HG03575 (cell line): ENCODE data around the gene SOCS3.
"Not testable (repeated sequence)": the region's sequence is repeated elsewhere in the genome, so short reads cannot be mapped to it uniquely, and the experiment has no call there.

Experiments
- ATAC-seq: cut with Tn5 transposase; IDR thresholded peaks from one replicate; pipeline ENCODE4 v1.9.1; 2021; ENCODE audit not compliant: unreplicated experiment, insufficient number of reproducible peaks, low FRiP score; ENCODE audit errors: extremely low read depth

Gene SOCS3

GRCh38 chr17:78317794-78318400 lies 42.0 kb downstream of the SOCS3 start:
- no peak for ATAC-seq

GRCh38 chr17:78316867-78317789 lies 42.7 kb downstream of the SOCS3 start:
- no peak for ATAC-seq

DNA sequence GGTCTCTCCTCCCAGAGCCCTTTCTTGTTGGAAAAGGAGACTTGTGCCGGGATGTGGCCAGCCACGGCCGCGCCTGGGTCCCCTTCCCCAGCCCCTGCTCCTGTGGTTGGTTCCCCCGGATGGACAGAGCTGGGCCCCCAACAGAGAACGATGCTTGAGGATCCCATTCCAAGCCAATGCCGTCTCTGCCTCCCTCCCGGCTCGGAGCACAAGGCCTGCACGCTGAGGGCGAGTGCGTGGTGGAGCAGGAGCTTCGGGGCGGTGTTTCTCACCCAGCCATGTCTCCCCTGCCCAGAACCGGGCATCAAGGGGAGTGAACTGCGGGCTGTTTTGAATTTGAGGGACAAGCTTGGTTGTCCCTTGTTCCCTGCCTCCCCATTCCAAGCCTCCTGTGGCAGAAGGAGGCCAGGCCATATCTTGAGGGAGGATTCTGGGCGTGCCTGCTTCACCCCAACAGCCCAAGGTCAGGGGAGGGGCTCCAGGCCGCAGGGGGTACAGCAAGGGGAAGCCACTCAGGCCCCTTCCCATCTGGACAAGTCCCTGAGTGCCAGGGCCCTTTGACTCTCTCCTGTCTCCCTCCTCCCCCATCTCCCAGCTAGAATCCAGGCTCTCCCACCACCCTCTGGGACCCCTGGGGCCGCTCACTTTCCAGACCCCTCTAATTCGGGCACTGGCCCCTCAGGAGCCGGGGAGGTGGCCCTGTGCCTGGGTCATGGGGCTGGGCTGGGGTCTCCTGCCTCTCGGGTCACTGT lies 43.6 kb downstream of the SOCS3 start:
- ATAC-seq = no peak

DNA sequence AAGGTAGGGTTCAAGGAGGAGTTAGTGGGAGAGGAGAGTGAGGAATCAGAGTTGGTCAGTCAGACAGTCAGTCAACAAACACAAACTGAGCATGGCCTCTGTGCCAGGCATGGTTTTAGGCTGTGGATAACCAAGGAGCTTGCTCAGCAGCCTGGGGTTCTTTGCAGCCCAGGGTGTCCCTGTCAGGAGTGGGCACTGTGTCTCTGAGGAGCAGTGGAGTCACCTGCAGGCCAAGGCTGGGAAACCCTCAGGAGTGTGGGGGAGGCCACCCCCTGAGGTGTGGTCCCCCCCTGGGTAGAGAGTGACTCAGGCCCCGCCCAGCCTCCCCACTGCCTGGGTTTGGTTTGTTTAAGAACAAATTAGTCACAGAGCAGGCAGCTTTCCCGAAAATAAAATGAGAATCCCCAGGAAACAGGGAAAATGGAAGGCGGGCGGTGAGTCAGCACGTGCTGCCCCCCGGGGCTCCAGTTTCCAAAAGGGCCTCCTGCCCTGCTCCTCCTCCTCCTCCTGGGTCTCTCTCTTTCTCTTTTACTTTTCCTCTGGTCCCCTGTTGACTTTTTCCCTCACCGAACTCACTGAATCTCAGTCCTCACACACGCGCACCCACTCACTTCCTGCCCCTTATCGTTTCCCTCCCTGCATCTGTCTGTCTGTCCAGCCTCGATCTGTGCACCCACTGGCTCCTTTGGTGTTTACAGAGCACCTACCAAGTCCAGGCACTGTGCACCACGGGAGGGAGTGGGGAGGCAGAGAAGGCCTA lies 44.3 kb downstream of the SOCS3 start:
- ATAC-seq = no peak

DNA sequence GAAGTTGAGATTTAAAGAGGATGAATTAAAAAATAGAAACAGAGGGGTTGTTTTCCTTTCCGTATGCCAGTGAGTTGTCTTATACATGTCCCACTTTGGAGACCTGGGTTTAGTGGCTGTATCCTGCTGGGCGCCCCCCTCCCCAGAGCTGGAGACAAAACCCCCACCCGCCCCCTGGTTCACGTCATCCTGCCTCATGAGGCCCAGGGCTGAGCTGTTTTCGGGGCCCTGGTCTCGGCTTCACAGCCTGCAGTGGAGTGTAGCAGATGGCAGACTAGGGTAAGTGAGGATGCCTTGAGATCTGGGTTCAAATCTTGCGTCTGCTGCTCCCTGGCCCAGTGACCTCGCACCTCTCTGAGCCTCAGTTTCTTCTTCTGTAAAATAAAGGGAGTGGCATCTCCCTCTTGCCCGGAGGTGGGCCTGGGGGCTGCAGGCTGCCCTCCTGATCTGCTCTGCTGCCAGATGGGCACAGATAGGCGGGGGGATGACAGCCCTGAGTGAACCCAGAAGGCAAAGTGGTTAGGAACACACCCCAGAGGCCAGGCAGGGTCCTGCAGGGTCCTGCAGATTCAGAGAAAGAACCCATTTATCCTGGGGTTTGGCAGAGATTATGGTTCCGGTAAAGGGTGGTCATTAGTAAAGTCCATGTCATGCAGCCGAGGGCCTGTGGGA lies 45.1 kb downstream of the SOCS3 start:
- ATAC-seq = no peak

DNA sequence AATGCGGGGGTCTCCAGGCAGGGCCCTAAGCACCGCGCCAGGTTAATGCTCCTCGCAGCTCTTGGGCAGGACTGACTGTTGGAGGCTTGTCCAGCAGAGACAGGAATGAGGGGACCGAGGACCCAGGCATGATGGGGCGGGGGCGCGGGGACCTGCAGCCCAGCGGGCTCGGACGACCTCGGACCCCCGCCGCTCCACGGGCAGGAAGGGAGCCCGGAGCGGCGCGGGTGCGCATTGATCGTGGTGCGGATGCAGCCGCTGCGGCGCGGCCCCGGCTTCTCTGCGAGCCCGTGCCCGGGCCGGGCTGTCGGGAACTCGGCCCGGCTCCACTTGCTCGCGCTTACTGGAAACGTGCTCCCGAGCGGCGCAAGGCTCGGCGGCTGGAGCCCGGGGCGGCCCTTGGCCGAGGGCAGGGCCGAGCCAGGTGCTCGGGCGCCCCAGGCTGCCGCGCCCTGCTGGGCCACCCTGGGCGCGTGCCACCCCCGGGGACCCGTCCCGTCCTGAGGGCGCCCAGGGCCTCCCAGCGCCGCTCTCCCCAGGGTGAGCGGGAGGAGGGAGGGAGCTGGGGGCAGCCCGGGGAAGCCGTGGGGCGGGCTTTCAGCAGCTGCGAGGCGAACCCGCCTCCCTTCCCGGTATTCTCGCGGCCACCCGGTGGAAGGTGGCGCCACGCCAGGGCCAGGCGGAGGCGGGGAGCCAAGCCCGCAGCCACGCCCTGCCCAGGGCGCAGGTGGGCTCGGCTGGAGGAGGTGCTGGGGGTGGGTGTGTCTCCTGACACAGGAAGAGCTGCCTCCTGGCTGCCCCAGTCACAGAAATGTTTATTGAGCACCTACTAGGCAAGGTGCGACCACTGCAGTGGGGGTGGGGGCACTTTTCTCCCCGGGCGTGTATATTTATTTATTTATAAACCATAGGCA lies 45.9 kb downstream of the SOCS3 start:
- no peak for ATAC-seq

DNA sequence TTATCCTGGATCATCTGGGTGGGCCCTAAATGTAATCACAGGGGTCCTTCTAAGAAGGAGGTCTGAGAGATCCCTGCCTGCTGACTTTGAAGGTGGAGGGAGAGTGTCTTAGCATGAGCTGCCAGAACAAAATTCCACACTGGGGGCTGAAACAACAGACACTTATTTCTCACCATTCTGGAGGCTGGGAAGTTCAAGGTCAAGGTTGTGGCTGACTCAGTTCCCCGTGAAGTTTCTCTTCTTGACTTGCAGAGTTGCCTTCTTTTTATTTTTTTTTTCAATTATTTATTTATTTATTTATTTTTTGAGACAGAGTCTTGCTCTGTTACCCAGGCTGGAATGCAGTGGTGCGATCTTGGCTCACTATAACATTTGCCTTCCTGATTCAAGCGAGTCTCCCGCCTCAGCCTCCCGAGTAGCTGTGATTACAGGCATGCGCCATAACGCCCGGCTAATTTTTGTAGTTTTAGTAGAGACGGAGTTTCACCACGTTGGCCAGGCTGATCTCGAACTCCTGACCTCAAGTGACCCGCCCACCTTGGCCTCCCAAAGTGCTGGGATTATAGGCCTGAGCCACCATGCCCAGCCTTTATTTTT lies 50.1 kb downstream of the SOCS3 start:
- not testable (repeated sequence) for ATAC-seq

DNA sequence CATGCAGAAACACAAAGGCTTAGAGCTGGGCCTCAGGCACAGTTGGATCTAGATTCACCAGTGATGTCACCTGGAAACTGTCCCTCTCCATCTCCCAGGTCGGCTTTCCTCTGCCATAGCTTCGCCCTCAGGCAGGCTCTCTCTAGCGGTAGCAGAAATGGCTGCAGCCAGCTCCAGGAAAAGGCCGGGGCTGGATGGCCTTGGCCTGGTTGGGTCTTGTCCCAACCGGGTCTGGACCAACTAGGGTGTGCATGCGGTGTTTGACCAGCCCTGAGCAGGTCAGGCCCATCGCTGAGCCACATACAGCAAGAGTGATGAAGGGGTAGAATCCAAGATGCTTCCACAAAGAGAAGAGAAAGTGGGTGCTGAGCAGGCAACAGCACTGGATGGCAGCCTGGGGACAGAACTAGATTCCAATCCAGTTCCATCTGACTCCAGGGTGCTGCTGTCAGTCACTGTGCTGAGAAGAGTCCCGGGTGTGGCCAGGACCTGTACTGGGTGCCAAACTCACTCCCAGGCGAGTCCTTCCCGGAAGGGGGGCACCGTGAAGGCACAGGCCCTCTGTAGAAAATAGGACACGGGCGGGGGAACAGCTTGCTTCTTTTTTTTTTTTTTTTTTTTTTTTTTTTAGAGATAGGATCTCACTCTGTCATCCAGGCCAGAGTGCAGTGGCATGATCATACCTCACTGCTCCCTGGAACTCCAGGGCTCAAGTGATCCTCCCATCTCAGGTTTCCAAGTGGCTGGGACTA lies 51.8 kb downstream of the SOCS3 start:
- no peak for ATAC-seq

GRCh38 chr17:78306913-78307312 lies 53.0 kb downstream of the SOCS3 start:
- ATAC-seq = no peak
